ENCODE measurements around the gene CTU1. TPM values are rescaled to one million over a fixed set of nuclear protein-coding genes. Genes with fewer than 3 reads are reported as not detected.

Gene CTU1
- total RNA-seq, 2 experiments from 2014 or later: 8.3 to 13.3 TPM

DNA sequence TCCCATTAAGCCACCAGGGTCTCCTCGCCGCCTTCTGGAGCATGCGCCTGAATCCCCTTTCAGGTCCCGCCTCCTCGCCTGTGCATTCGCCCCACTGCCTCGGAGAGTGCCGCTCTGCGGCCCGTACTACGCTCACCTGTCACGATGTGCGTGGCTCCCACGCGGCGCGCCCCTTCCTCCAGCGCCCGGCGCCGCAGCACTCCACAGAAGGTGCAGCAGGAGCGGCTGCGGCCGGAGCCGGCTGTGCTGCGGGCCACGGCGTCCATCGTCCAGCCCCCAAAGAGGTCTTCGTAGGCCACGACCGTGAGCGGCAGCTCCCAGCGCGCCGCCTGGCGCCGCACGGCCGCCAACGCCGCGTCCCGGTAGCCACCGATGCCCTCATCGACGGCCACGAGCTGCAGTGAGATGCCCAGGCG, 4.3 kb downstream of the CTU1 start:
- ChIA-PET POLR2A (no interaction called here), CTCF (ENCODE audit: unreplicated experiment) (no interaction called here)
- H2AFZ ChIP-seq (ENCODE audit: low read length): no peak overlapping the region
- TF ChIP-seq EZH2phosphoT487 (IDR thresholded peaks at IDR 0.05; ENCODE audit: borderline replicate concordance, low read depth, low read length): no peak
- TF ChIP-seq, protein P1, sequence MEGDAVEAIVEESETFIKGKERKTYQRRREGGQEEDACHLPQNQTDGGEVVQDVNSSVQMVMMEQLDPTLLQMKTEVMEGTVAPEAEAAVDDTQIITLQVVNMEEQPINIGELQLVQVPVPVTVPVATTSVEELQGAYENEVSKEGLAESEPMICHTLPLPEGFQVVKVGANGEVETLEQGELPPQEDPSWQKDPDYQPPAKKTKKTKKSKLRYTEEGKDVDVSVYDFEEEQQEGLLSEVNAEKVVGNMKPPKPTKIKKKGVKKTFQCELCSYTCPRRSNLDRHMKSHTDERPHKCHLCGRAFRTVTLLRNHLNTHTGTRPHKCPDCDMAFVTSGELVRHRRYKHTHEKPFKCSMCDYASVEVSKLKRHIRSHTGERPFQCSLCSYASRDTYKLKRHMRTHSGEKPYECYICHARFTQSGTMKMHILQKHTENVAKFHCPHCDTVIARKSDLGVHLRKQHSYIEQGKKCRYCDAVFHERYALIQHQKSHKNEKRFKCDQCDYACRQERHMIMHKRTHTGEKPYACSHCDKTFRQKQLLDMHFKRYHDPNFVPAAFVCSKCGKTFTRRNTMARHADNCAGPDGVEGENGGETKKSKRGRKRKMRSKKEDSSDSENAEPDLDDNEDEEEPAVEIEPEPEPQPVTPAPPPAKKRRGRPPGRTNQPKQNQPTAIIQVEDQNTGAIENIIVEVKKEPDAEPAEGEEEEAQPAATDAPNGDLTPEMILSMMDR (conservative IDR thresholded peaks at IDR 0.05; ENCODE audit: low read length): no peak
- H3K79me2 ChIP-seq (ENCODE audit: insufficient read depth, low read depth, low read length): peaks cover 14% of the 10 kb centered on the region; the same call in 1 of the 2 replicates
- peaks cover 18% of the 10 kb centered on the region for H3K36me3 ChIP-seq (ENCODE audit: insufficient read depth, low read length)
- H3K9me3 ChIP-seq (ENCODE audit: low read length): no peaks in the 10 kb centered on the region
- no peak overlapping the region for H3K4me2 ChIP-seq (ENCODE audit: low read length)
- no peak overlapping the region for H3K27ac ChIP-seq (ENCODE audit: low read depth, low read length, poor library complexity, severe bottlenecking)
- no peak for DNase-seq (ENCODE audit: low spot score)
- no peaks in the 10 kb centered on the region for H4K20me1 ChIP-seq (ENCODE audit: insufficient read depth, low read length)
- no peaks in the 10 kb centered on the region for H3K9me2 ChIP-seq (ENCODE audit: insufficient read depth, low read length)
- no TSS peak for BruUV-seq (replicated peaks)
- no peak overlapping the region for H3K4me3 ChIP-seq (ENCODE audit: low read depth, low read length, poor library complexity, severe bottlenecking)
- intact Hi-C loops (cut with micrococcal nuclease; ENCODE audit: unreplicated experiment): no loop called here
- H3K4me1 ChIP-seq (ENCODE audit: insufficient read depth, low read length, poor library complexity, severe bottlenecking): peaks cover 12% of the 10 kb centered on the region

DNA sequence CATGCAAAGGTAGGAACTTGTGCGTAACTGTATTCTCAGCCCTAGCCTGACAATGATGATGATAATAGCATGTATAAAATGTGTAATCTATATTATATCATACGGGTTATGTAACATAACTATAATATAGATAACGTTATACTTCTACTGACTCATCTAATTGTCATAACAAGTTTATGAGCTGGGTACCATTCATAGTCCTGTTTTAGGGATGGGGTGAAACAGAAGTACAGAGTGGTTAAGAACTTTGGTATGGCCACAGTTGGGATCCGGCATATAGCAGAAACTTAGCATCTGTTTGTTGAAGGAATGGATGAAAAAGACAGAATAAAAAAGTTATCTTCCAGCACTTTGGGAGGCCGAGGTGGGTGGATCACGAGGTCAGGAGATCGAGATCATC, 5.2 kb downstream of the CTU1 start:
- Histone ChIP-seq H4K20me1 (ENCODE audit: insufficient read depth, low read length) (no peaks in the 10 kb centered on the region), H2AFZ (ENCODE audit: low read length) (no peak overlapping the region), H3K27ac (ENCODE audit: low read depth, low read length, poor library complexity, severe bottlenecking) (no peak overlapping the region), H3K79me2 (ENCODE audit: insufficient read depth, low read depth, low read length) (peaks cover 12% of the 10 kb centered on the region; the same call in 1 of the 2 replicates), H3K9me3 (ENCODE audit: low read length) (no peaks in the 10 kb centered on the region), H3K4me1 (ENCODE audit: insufficient read depth, low read length, poor library complexity, severe bottlenecking) (peaks cover 8% of the 10 kb centered on the region), H3K9me2 (ENCODE audit: insufficient read depth, low read length) (no peaks in the 10 kb centered on the region), H3K36me3 (ENCODE audit: insufficient read depth, low read length) (peaks cover 22% of the 10 kb centered on the region), H3K4me3 (ENCODE audit: low read depth, low read length, poor library complexity, severe bottlenecking) (no peak overlapping the region), H3K4me2 (ENCODE audit: low read length) (no peak overlapping the region)
- CTCF ChIA-PET (ENCODE audit: unreplicated experiment): no interaction called here
- no peak for DNase-seq (ENCODE audit: low spot score)
- no TSS peak for BruUV-seq (replicated peaks)
- POLR2A ChIA-PET: no interaction called here
- intact Hi-C loops (cut with micrococcal nuclease; ENCODE audit: unreplicated experiment): no loop called here
- TF ChIP-seq, protein P1 (conservative IDR thresholded peaks at IDR 0.05; ENCODE audit: low read length): no peak
- TF ChIP-seq EZH2phosphoT487 (IDR thresholded peaks at IDR 0.05; ENCODE audit: borderline replicate concordance, low read depth, low read length): no peak

DNA sequence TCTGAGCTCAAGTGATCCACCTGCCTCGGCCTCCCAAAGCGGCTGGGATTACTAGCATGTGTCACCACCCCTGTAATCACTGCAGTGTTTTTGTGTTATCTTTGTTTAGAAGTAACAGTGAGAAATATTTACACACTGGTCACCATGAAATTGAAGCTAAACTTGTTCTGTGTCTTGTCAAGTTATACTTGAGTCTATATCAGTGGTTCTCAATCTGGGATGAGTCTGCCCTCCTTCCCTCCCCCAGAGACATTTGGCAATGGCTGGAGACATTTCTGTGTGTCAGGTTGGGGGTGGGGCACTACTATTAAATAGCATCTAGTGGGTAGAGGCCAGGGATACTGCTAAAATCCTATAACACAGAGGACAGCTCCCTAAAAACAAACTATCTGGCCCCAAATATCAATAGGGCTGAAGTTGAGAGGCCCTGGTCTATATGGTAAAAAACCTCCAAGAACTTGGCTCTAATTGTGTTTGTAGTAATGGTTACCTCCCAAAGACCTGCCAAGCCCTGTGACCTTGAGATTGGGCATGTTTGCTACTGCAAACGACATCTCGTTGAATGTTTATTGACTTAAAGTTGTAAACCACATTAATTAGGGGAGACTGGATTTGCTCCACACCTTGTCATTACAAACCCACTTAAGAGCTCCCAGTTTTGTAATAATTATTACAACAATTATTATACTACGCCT, 6.9 kb downstream of the CTU1 start:
- Histone ChIP-seq H3K9me3 (ENCODE audit: low read length) (no peaks in the 10 kb centered on the region), H3K36me3 (ENCODE audit: insufficient read depth, low read length) (peaks cover 29% of the 10 kb centered on the region), H3K9me2 (ENCODE audit: insufficient read depth, low read length) (no peaks in the 10 kb centered on the region), H3K27ac (ENCODE audit: low read depth, low read length, poor library complexity, severe bottlenecking) (no peak overlapping the region), H3K79me2 (ENCODE audit: insufficient read depth, low read depth, low read length) (no peaks in the 10 kb centered on the region), H2AFZ (ENCODE audit: low read length) (no peak overlapping the region), H3K4me2 (ENCODE audit: low read length) (no peak overlapping the region), H3K4me1 (ENCODE audit: insufficient read depth, low read length, poor library complexity, severe bottlenecking) (no peaks in the 10 kb centered on the region), H4K20me1 (ENCODE audit: insufficient read depth, low read length) (no peaks in the 10 kb centered on the region), H3K4me3 (ENCODE audit: low read depth, low read length, poor library complexity, severe bottlenecking) (no peak overlapping the region)
- DNase-seq (ENCODE audit: low spot score): no peak
- BruUV-seq (replicated peaks): no TSS peak
- intact Hi-C loops (cut with micrococcal nuclease; ENCODE audit: unreplicated experiment): no loop called here
- ChIA-PET CTCF (ENCODE audit: unreplicated experiment) (no interaction called here), POLR2A (no interaction called here)
- TF ChIP-seq EZH2phosphoT487 (IDR thresholded peaks at IDR 0.05; ENCODE audit: borderline replicate concordance, low read depth, low read length): no peak
- TF ChIP-seq, protein P1 (conservative IDR thresholded peaks at IDR 0.05; ENCODE audit: low read length): no peak
